Measurements from ENCODE around the gene UBE3C. TPM values are rescaled to one million over a fixed set of nuclear protein-coding genes. Genes with fewer than 3 reads are reported as not detected.
"Not testable (repeated sequence)": the region's sequence is repeated elsewhere in the genome, so short reads cannot be mapped to it uniquely, and the experiment has no call there.

The UBE3C gene
- total RNA-seq, 6 donors from 2014 or later: 43.7 to 85.9 (median 69.3) TPM

- Histone ChIP-seq H3K27me3 (no peaks in the 10 kb centered on the region), H3K36me3 (no peaks in the 10 kb centered on the region), H3K9me3 (no peaks in the 10 kb centered on the region), H3K4me1 (peaks cover 0 to 5% (median 4%) of the 10 kb centered on the region in 4 donors), H3K27ac (no peak overlapping the region), H3K4me3 (no peak overlapping the region)
- DNase-seq (no peak), ATAC-seq (ENCODE audit: low FRiP score in 2 of 2) (no peak)
- TF ChIP-seq EP300 (IDR thresholded peaks at IDR 0.05) (no peak), CTCF (IDR thresholded peaks at IDR 0.05) (no peak), POLR2AphosphoS5 (IDR thresholded peaks at IDR 0.05) (no peak), POLR2A (IDR thresholded peaks at IDR 0.05) (no peak)
- 61 to 74% methylated on average over 4 of the region's 4 CpGs for WGBS, 2 donors
Observed at GRCh38 chr7:157158400-157158799, 19.7 kb downstream of the UBE3C start.

GRCh38 chr7:157159537-157159936 lies 20.8 kb downstream of the UBE3C start:
- not testable (repeated sequence) for H3K27ac ChIP-seq; H3K9me3 ChIP-seq; H3K36me3 ChIP-seq; H3K4me3 ChIP-seq; ATAC-seq (ENCODE audit: low FRiP score in 2 of 2); DNase-seq; H3K27me3 ChIP-seq; H3K4me1 ChIP-seq
- 91 to 93% methylated on average over 9 of the region's 9 CpGs for WGBS, 2 donors

- no peaks in the 10 kb centered on the region for H3K27me3 ChIP-seq
- DNase-seq (no peak), ATAC-seq (ENCODE audit: low FRiP score in 2 of 2) (no peak)
- no peak overlapping the region for H3K27ac ChIP-seq
- WGBS, 2 donors: 86 to 93% methylated on average over 1 of the region's 1 CpG
- H3K36me3 ChIP-seq: peaks cover 0 to 14% (median 4%) of the 10 kb centered on the region in 4 donors
- no peaks in the 10 kb centered on the region for H3K9me3 ChIP-seq
- H3K4me3 ChIP-seq: no peak overlapping the region
- peaks cover 0 to 5% (median 4%) of the 10 kb centered on the region in 4 donors for H3K4me1 ChIP-seq
- TF ChIP-seq CTCF (IDR thresholded peaks at IDR 0.05): no peak
- no peak for TF ChIP-seq EP300 (IDR thresholded peaks at IDR 0.05)
- TF ChIP-seq POLR2AphosphoS5 (IDR thresholded peaks at IDR 0.05): no peak
- no peak for TF ChIP-seq POLR2A (IDR thresholded peaks at IDR 0.05)
Observed at GRCh38 chr7:157160433-157160832, 21.7 kb downstream of the UBE3C start.

- Histone ChIP-seq H3K9me3 (no peaks in the 10 kb centered on the region), H3K4me1 (no peaks in the 10 kb centered on the region), H3K4me3 (no peak overlapping the region), H3K27ac (no peak overlapping the region), H3K36me3 (peaks cover 10 to 65% (median 33%) of the 10 kb centered on the region in 4 donors), H3K27me3 (no peaks in the 10 kb centered on the region)
- DNase-seq (no peak), ATAC-seq (ENCODE audit: low FRiP score in 2 of 2) (no peak)
- WGBS, 2 donors: 83 to 94% methylated on average over 1 of the region's 1 CpG
- TF ChIP-seq POLR2AphosphoS5 (IDR thresholded peaks at IDR 0.05): no peak
Observed at GRCh38 chr7:157165987-157166386, 27.3 kb downstream of the UBE3C start.

- Histone ChIP-seq H3K27me3 (no peaks in the 10 kb centered on the region), H3K4me1 (no peaks in the 10 kb centered on the region), H3K4me3 (no peak overlapping the region), H3K36me3 (peaks cover 13 to 89% (median 46%) of the 10 kb centered on the region in 4 donors), H3K27ac (no peak overlapping the region), H3K9me3 (no peaks in the 10 kb centered on the region)
- DNase-seq (no peak), ATAC-seq (ENCODE audit: low FRiP score in 2 of 2) (no peak)
- WGBS, 2 donors: 94 to 98% methylated on average over 5 of the region's 5 CpGs
- TF ChIP-seq POLR2A (IDR thresholded peaks at IDR 0.05) (no peak), POLR2AphosphoS5 (IDR thresholded peaks at IDR 0.05) (no peak), CTCF (IDR thresholded peaks at IDR 0.05) (no peak)
Observed at GRCh38 chr7:157168571-157168970, 29.8 kb downstream of the UBE3C start.

- no peak overlapping the region for H3K4me3 ChIP-seq
- ATAC-seq (ENCODE audit: low FRiP score in 2 of 2) (no peak), DNase-seq (no peak)
- H3K27ac ChIP-seq: no peak overlapping the region
- no peak for TF ChIP-seq EP300 (IDR thresholded peaks at IDR 0.05)
- no peak for TF ChIP-seq CTCF (IDR thresholded peaks at IDR 0.05)
- no peak for TF ChIP-seq POLR2AphosphoS5 (IDR thresholded peaks at IDR 0.05)
- TF ChIP-seq POLR2A (IDR thresholded peaks at IDR 0.05): no peak
- H3K9me3 ChIP-seq: no peaks in the 10 kb centered on the region
- WGBS, 2 donors: 91 to 92% methylated on average over 4 of the region's 4 CpGs
- peaks cover 12 to 98% (median 64%) of the 10 kb centered on the region in 4 donors for H3K36me3 ChIP-seq
- H3K4me1 ChIP-seq: no peaks in the 10 kb centered on the region
- H3K27me3 ChIP-seq: no peaks in the 10 kb centered on the region
Observed at GRCh38 chr7:157176771-157177170, 38.0 kb downstream of the UBE3C start.

All from upper lobe of left lung (tissue), 6 donors.